Stimulated activated CD8-positive, alpha-beta memory T cell treated with anti-CD3 and anti-CD28 coated beads, Interleukin-7, amount 100 ng/mL, for 48 hours (primary cell): Measurements from ENCODE around the gene CAPS.

Experiments used
- DNase-seq, 2 donors: peaks; one replicate each; pipeline ENCODE4 v3.0.0-alpha.2; 2020; ENCODE audit warnings: low read depth in 1 of 2; ENCODE audit errors: extremely low read depth in 1 of 2

The CAPS gene

DNA sequence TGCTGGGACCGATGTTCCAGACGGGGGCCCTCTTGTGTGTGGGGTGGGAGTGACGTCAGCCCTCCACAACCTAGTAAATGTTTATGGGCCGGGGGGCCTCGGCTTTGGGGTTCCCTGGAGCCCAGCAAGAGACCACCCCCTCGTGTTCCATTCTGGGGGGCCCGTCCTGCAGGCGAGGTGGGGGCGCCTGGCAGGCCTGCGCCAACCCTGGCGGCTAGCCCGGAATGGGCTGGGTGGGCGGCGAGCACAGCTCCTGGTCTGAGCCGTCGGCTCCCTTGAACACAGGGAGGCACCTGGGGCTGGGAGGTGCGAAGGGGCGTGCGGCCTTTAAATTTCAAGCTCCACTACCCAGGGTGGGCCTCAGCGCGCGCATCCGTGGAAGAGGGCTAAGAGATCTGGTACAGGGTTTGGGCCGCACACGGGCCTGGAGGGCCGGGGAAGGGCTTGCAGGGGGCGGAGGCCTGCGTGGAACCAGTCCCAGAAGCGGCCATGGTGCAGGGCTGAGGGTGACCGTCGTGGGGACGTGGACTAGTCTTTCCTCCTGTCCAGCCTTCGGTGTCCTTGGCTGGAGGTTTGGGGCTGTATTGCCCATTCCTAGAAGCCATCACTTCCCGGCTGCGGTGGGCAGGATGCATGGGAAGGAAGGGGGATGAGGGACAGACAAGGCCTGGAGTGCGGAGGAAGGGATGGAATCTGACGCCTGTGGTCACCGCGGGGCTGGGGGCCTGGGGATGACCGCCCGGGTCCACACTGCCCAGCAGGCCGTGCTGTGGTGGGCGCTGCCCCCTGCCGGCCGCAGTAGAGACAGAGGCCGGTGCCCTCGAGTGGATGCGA, 21.9 kb upstream of the CAPS start:
- no peak for DNase-seq

GRCh38 chr19:5892772-5893275, 21.2 kb upstream of the CAPS start:
- no peak for DNase-seq

- no peak for DNase-seq
These were observed 20.7 kb upstream of the CAPS start for GRCh38 chr19:5893296-5893903.

GRCh38 chr19:5893907-5894703, 19.9 kb upstream of the CAPS start:
- DNase-seq: no peak

GRCh38 chr19:5894704-5895349, 19.2 kb upstream of the CAPS start:
- no peak for DNase-seq

- no peak for DNase-seq
These were observed 18.6 kb upstream of the CAPS start for GRCh38 chr19:5895409-5895808.

DNA sequence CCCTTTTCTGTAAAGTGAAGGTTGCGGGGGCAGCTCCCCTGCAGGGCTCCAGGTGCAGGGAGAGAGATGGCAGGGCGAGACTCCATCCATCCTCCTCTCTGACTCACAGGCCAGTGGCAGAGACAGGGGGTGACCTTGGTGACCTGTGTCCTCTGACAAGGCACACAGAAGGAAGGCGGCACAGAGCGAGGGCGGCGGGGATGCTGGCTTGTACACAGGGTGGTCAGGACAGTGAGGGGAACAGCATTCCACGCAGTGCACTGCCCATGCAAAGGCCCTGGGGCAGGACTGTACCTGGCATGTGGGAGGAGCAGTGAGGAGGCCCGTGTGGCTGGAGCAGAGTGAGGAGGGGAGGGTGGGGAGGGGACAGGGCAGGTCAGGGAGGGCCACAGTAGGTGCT, 18.2 kb upstream of the CAPS start:
- no peak for DNase-seq

DNA sequence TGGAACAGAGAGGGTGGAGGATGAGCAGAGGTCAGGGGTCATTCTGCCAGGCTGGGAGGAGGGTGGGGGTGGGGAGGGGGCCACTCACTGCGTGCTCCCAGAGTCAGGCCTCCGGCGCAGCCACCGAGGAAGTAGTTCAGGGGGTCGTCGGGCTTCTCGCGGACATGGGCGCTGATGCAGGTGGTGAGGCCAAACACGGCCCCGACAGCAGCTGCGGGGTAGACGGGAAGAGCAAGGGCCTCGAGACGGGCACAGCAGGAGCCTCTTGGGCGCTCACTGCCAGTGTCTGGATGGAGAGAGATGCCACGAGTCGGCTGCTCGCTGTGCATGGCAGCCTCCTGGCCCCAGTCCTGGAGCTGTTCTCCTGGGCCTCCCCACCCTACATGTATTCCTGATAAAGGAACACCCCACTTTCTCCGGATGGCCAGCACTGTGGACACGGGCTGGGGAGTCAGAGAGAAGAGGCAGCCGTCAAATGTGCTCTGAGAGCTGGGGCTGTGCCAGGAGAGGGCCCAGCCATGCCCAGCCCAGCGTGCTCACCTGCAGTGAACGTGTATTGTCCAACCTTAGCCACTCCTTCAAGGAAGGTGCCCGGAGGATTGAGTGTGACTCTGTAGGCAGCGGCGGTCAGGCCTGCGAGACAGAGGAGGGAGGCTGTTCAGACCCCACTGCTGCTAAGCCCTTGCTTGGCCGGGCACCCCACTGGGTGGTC, 17.5 kb upstream of the CAPS start:
- no peak for DNase-seq

GRCh38 chr19:5897189-5897969, 16.7 kb upstream of the CAPS start:
- DNase-seq: no peak

- no peak for DNase-seq
These were observed 14.1 kb upstream of the CAPS start for GRCh38 chr19:5899728-5900526.

GRCh38 chr19:5900976-5901375, 13.1 kb upstream of the CAPS start:
- DNase-seq: no peak

GRCh38 chr19:5903056-5903623, 10.9 kb upstream of the CAPS start:
- DNase-seq: no peak

DNA sequence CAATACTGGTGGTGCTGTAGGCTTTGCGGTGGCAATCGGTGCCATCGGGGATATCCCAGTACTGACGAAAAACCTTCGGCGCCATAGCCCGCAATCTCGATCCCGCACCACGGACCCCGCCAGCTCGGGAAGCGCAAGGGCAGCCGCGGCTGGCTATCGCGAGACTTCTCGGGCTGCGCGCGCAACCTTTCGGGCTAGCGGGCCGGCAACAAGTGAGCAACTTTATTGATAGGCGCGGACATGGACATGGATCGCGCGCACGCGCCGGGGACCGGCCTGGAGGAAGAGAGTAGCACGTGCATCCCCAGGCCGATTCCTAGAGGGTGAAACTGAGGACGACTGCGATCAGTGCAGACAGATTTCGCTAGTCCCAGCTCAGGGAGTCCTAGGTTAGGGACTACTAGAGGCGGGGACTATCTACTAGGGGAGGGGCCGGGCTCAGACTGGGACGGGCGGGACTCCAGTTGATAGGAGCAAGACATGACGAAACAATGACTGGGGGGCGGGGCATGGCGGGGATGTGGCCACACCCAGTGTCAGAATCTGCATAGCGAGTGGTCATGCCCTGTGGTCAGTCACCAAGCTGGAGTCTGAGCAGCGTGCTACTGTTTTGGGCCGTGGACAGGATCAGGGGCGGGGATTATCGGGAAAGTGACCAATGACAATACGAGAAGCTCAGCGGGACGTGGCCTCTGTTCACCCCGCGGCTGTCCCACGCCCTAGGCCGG, 10.3 kb upstream of the CAPS start, which contains the start of gene NDUFA11:
TSS of gene NDUFA11 (minus strand) at position 167 of the 728 bp plus-strand sequence. CDS start at position 85, 82 bp downstream.
- DNase-seq: peak; percentile 93

DNA sequence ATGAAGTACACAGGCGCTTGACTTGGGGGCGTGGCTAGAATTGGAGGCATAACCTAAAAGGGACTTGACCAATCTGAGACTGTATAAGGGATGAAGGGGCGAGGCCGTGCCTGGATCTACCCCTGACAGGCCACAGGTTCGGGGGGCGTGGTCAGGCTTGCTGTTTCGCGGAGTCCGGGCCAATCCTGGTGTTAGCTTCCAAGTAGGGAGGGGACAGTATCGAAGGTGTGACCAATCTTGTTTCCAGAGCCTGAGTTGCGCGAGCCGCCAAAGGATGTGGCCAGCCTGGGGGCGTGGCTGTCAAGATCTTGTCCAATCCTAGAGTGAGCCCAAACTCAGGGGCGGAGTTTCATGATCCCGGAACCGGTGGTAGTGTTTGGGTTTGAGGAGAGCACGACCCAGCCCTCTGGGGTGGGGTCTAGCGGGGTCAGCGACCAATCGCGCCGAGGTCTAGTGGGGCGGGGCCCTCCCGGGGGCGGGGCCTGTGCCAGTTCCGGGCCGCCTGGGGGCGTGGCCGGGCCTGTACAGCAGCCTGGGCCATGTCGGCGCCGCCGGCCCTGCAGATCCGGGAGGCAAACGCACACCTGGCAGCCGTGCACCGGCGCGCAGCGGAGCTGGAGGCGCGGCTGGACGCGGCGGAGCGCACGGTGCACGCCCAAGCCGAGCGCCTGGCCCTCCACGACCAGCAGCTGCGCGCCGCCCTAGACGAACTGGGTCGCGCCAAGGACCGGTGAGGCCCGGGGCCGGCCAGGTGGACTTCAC, 9.5 kb upstream of the CAPS start, which contains the start of gene VMAC:
TSS of gene VMAC (plus strand) at position 521 of the 762 bp plus-strand sequence. CDS start at position 540, 19 bp downstream.
- peak; percentile 99 to 100 for DNase-seq

DNA sequence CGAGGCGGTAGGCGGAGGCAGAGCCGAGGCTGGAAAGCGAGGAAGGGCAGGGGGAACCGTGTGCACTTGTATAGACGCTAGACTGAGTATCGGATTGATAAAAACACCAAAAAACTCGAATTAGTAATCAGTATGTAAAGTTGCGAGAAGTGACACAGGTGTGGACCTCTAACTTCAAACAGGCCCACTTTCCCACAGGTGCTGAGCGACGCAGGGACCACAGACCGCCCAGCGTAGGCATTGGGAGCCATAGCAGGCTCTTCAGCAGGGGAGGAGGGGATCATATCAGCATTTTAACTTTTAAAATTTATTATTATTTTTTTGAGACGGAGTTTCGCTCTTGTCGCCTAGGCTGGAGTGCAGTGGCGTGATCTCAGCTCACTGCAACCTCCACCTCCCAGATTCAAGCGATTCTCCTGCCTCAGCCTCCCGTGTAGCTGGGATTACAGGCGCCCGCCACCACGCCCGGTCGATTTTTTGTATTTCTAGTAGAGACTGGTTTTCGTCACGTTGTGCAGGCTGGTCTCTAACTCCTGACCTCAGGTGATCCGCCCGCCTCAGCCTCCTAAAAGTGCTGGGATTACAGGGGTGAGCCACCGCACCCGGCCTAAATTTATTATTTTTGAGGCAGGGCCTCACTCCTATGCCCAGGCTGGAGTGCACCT, 8.8 kb upstream of the CAPS start:
- DNase-seq: no peak

GRCh38 chr19:5907241-5907640, 6.8 kb upstream of the CAPS start:
- no peak for DNase-seq
